ENCODE results near the gene SLC22A13.

- TF ChIP-seq CTCF (conservative IDR thresholded peaks at IDR 0.05 in 1 of 2, IDR thresholded peaks at IDR 0.05 in 1 of 2; ENCODE audit: low read depth in 1 of 2, low read length in 2 of 2) (no peak), EZH2 (IDR thresholded peaks at IDR 0.05; ENCODE audit: low read length, missing control alignments) (no peak)
Measured at GRCh38 chr3:38284756-38285150, 19.1 kb downstream of the SLC22A13 start.
